Kidney (tissue), 14 donors: ENCODE data around the gene ADAT3. TPM values are rescaled to one million over a fixed set of nuclear protein-coding genes. Genes with fewer than 3 reads are reported as not detected.

Source experiments
- DNase-seq, 5 donors: peaks; one replicate each; pipeline ENCODE4 v3.0.0-alpha.2; 2013 to 2020
- FAIRE-seq: peaks from 2 replicates; lab custom pipeline; 2012; peaks lifted over from hg19 to GRCh38; lab: Jason Lieb, UNC
- H3K27ac ChIP-seq, 2 donors: one replicate each; pipeline ENCODE4 v1.7.0; 2013; ENCODE audit warnings: low read depth in 2 of 2, low read length in 2 of 2, inconsistent platforms in 1 of 2
- H3K27me3 ChIP-seq: one replicate; pipeline ENCODE4 v1.7.1; 2013; ENCODE audit warnings: low read length, inconsistent platforms; ENCODE audit not compliant: control insufficient read depth, insufficient read depth
- H3K36me3 ChIP-seq, 3 donors: one replicate each; pipeline versions ENCODE4 v1.7.0 to v1.7.1; 2013; ENCODE audit warnings: low read length in 3 of 3, control low read depth in 1 of 3, inconsistent platforms in 1 of 3; ENCODE audit not compliant: insufficient read depth in 3 of 3, control insufficient read depth in 2 of 3
- H3K4me1 ChIP-seq, 3 donors: one replicate each; pipeline versions ENCODE4 v1.7.0 to v1.7.1; 2013; ENCODE audit warnings: low read length in 3 of 3, inconsistent platforms in 1 of 3, low read depth in 1 of 3; ENCODE audit not compliant: control insufficient read depth in 2 of 3, insufficient read depth in 2 of 3
- H3K4me3 ChIP-seq, 3 donors: one replicate each; pipeline versions ENCODE4 v1.7.0 to v1.8.1; 2013; ENCODE audit warnings: low read length in 3 of 3, control low read depth in 1 of 3, inconsistent platforms in 1 of 3
- H3K9ac ChIP-seq, 3 donors: one replicate each; pipeline versions ENCODE4 v1.7.0 to v1.7.1; 2013; ENCODE audit warnings: low read length in 3 of 3, control low read depth in 1 of 3, inconsistent platforms in 1 of 3
- H3K9me3 ChIP-seq, 3 donors: one replicate each; pipeline versions ENCODE4 v1.7.0 to v1.7.1; 2013; ENCODE audit warnings: low read length in 3 of 3, control low read depth in 1 of 3, inconsistent platforms in 1 of 3; ENCODE audit not compliant: control insufficient read depth in 2 of 3, insufficient read depth in 1 of 3
- intact Hi-C: fragments of 100-400 bp; cut with DNase I; formaldehyde crosslinking; loops from one replicate; pipeline ENCODE4 v1.11.1; 2022
- polyA plus RNA-seq: library from polyadenylated mRNA; stranded (reverse); fragments of 350-450 nt; fragmentation: Illumina TruSeq; extraction: RNeasy Lipid Tissue Mini Kit (QIAGEN cat#74804); gene quantifications from one replicate; pipeline ENCODE4 v1.2.3, GENCODE V29; 2014; ENCODE audit warnings: low read depth, low replicate concordance; ENCODE audit not compliant: insufficient read depth
- total RNA-seq: library from RNA; stranded (reverse); fragmentation: NEBNext Ultra II Directional; extraction: Animal tissue kit (Norgen Biotek cat#: 25700); gene quantifications from one replicate; pipeline ENCODE4 v1.2.1, GENCODE V29; 2021
- TF ChIP-seq, protein P1 (sequence below): IDR thresholded peaks from 3 replicates; pipeline ENCODE4 v1.5.1; 2012; ENCODE audit warnings: mild to moderate bottlenecking, moderate library complexity, borderline replicate concordance; ENCODE audit not compliant: insufficient read depth; ENCODE audit errors: extremely low read depth
- donor health status: control.
- donor health status: control.
- donor health status: control.
- donor health status: control.
- donor health status: control.
- donor health status: DM: yes; HTN: yes; CAD: no.
- donor health status: Normal renal cell carcinoma (clear cell type).

Gene ADAT3
- total and polyA plus RNA-seq, 2 donors from 2014 or later, result 6.1 to 10.3 TPM

DNA sequence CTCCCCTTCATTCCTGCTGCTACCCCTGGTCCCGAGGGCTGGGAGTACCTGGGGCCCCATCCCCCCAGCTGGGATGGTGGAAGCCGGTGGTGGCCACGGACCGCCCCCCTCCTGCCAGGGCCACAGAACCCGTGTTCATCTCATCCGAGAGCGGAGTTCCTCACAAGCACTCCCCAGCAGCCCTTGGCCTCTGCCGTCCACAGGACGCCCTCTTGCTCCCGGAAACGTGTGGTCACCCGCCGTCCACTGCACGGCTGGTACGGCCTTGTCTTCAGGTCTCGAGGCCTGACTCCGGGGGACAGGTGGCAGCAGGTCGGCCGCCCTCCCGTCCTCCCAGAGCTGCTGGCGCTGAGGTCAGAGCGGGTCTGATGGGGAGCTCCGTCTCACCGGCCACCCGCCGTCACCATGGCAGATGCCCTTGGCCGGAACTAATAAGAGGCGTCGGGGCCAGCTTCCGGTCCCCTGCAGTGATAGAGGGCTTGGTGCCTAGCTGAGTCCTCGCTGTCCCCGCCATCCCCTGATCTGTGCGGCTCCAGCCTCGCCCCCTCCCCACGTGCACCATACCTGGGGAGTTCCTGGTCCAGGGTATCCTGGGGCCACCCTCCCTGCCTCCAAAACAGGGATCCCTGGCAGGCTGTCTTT, 19.2 kb downstream of the ADAT3 start:
- peaks cover 2 to 16% (median 6%) of the 10 kb centered on the region in 3 donors for H3K36me3 ChIP-seq
- no peaks in the 10 kb centered on the region for H3K4me1 ChIP-seq
- TF ChIP-seq, protein P1, sequence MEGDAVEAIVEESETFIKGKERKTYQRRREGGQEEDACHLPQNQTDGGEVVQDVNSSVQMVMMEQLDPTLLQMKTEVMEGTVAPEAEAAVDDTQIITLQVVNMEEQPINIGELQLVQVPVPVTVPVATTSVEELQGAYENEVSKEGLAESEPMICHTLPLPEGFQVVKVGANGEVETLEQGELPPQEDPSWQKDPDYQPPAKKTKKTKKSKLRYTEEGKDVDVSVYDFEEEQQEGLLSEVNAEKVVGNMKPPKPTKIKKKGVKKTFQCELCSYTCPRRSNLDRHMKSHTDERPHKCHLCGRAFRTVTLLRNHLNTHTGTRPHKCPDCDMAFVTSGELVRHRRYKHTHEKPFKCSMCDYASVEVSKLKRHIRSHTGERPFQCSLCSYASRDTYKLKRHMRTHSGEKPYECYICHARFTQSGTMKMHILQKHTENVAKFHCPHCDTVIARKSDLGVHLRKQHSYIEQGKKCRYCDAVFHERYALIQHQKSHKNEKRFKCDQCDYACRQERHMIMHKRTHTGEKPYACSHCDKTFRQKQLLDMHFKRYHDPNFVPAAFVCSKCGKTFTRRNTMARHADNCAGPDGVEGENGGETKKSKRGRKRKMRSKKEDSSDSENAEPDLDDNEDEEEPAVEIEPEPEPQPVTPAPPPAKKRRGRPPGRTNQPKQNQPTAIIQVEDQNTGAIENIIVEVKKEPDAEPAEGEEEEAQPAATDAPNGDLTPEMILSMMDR, result no peak
- intact Hi-C loops, result no loop called here
- no peak overlapping the region for H3K9ac ChIP-seq
- H3K27me3 ChIP-seq, result no peaks in the 10 kb centered on the region
- DNase-seq (no peak), FAIRE-seq (no peak)
- H3K4me3 ChIP-seq, result no peak overlapping the region
- H3K9me3 ChIP-seq, result no peaks in the 10 kb centered on the region
- H3K27ac ChIP-seq, result no peak overlapping the region

DNA sequence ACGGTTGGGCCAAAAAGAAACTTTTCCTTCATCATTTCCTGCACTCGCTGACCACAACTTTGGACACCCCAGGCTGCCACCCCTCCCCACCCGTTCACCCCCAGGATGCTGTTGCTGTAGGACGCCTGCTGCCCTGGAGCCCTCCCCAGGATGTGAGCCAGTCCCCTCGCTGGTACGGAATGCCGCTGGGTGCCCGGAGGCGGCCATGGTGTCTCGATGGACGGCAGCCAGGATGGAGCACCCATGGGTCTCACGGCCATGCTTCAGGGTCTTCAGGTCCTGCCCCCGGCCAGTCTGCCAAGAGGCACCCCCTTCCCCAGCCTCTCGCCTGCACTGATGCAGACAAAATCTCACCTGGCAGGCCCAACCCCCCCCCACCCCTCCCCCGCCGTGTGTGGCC, 20.3 kb downstream of the ADAT3 start:
- peaks cover 0 to 7% (median 6%) of the 10 kb centered on the region in 3 donors for H3K4me1 ChIP-seq
- DNase-seq, result no peak
- no peaks in the 10 kb centered on the region for H3K9me3 ChIP-seq
- FAIRE-seq, result no peak
- H3K27ac ChIP-seq, result no peak overlapping the region
- no peak overlapping the region for H3K9ac ChIP-seq
- H3K4me3 ChIP-seq, result no peak overlapping the region
- TF ChIP-seq, protein P1, result no peak
- intact Hi-C loops, result no loop called here
- no peaks in the 10 kb centered on the region for H3K27me3 ChIP-seq
- H3K36me3 ChIP-seq, result peaks cover 2 to 12% (median 6%) of the 10 kb centered on the region in 3 donors

DNA sequence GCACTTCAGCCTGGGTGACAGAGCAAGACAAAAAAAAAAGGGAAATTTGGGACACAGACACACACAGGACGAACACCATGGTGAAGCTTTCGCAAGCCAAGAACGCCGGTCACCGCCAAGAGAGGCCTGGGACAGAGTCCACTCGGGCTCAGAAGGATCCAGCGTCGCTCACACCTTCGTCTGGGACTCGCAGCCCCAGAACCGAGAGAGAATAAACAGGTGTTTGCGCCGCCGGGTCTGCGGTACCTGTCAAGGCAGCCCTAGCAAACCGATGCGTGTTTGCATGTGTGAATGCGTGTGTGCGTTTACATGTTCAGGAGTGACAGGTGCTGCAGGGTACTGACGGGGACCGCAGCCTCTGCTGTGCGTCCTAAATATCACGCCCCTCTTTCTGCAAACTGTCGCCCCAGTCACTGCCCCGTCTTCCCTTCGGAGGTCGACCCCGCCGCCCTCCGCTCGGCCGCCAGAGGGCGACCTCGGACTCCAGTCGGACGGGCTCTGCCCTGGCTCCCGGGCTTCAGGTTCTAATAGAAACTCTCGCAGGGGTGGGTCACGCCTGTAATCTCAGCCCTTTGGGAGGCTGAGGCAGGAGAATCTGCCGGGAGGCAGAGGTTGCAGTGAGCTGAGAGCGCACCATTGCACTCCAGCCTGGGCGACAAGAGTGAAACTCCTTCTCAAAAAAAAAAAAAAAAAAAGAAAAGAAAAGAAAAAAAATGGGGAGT, 24.0 kb downstream of the ADAT3 start:
- FAIRE-seq (no peak), DNase-seq (peak; percentile 75 to 91 (median 84))
- TF ChIP-seq, protein P1, result peak; percentile 85

More for the DNA sequence above, 24.0 kb downstream of the ADAT3 start:
- Histone ChIP-seq H3K9me3 (no peaks in the 10 kb centered on the region), H3K36me3 (peaks cover 0 to 3% (median 0%) of the 10 kb centered on the region in 3 donors), H3K27me3 (no peaks in the 10 kb centered on the region), H3K4me3 (peak overlapping the region in 1 of 3 donors; percentile 37), H3K27ac (no peak overlapping the region), H3K4me1 (peaks cover 0 to 7% (median 6%) of the 10 kb centered on the region in 3 donors), H3K9ac (no peak overlapping the region)
- intact Hi-C loops, result no loop called here
